Measurements from ENCODE around the gene LRRC74B.

DNA sequence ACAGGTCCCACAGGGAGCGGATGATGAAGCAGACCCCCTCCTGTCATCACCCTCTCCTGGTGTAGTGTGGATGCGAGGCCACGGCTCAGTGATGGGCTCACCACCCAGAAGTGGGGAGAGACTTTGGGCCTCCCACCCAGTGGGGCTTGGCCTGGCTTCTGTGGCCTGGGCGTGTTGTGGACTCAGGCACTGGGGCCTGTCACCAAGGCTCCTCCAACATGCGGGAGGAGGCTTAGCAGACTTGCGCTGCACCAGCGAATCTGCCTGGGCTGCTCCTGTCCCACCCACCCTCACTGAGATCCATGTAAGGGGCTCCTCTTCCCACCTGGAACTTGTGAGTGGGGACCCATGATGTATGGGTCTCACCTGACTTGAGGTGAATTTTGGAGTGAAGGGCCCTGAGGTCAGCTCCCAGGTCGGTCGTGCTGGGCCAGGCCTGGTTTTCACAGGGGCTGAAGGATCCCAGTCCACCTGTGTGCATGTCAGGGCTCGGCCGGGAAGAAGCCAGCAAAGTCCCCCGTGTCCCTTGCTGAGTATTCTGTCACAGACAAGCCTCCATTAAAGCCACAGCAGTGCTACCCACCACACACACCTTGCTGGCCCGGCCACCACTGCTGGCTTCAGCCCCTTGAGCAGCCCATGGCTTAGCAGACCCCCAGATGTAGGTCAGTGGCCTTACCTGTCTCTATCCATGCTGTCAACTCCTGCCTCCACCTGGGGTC is 48.0 kb upstream of the LRRC74B start:
- TF ChIP-seq, protein P1, sequence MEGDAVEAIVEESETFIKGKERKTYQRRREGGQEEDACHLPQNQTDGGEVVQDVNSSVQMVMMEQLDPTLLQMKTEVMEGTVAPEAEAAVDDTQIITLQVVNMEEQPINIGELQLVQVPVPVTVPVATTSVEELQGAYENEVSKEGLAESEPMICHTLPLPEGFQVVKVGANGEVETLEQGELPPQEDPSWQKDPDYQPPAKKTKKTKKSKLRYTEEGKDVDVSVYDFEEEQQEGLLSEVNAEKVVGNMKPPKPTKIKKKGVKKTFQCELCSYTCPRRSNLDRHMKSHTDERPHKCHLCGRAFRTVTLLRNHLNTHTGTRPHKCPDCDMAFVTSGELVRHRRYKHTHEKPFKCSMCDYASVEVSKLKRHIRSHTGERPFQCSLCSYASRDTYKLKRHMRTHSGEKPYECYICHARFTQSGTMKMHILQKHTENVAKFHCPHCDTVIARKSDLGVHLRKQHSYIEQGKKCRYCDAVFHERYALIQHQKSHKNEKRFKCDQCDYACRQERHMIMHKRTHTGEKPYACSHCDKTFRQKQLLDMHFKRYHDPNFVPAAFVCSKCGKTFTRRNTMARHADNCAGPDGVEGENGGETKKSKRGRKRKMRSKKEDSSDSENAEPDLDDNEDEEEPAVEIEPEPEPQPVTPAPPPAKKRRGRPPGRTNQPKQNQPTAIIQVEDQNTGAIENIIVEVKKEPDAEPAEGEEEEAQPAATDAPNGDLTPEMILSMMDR (conservative IDR thresholded peaks at IDR 0.05; ENCODE audit: low read depth, low read length) = no peak
- no peak for TF ChIP-seq RFX5 (IDR thresholded peaks at IDR 0.05; ENCODE audit: low read depth, low read length)

Data from IMR-90 (cell line).